ENCODE measurements around the gene CHCHD3.

CHCHD3 gene

DNA sequence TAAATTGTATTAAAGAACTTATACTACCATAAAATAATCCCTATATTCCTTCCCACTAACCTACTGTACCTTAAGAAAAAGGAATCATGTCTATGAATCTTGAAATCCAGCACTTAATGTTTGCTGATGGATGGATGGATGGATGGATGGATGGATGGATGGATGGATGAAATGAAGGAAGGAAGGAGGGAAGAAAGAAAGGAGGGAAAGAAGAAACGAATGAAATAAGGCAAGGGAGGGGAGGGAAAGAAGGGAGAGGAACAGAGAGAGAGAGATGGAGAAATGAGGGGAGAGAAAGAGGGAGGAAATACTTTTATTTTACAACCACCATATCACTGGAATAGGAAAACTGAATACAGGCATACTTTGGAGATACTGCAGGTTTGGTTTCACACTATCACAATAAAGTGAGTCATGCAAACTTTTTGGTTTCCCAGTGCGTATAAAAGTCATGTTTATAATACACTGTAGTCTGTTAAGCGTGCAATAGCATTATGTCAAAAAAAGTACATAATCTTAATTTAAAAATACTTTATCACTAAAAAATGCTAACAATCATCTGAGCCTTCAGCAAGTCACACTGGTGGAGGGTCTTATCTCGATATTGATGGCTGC is 219.8 kb downstream of the CHCHD3 start:
- DNase-seq (ENCODE audit: low spot score) = no peak

- no peak for DNase-seq (ENCODE audit: low spot score)
These were observed 220.5 kb downstream of the CHCHD3 start for GRCh38 chr7:132861424-132861823.

GRCh38 chr7:132859199-132859598 is 222.7 kb downstream of the CHCHD3 start:
- no peak for DNase-seq (ENCODE audit: low spot score)

- DNase-seq (ENCODE audit: low spot score) = no peak
These were observed 223.1 kb downstream of the CHCHD3 start for GRCh38 chr7:132858760-132859159.

DNA sequence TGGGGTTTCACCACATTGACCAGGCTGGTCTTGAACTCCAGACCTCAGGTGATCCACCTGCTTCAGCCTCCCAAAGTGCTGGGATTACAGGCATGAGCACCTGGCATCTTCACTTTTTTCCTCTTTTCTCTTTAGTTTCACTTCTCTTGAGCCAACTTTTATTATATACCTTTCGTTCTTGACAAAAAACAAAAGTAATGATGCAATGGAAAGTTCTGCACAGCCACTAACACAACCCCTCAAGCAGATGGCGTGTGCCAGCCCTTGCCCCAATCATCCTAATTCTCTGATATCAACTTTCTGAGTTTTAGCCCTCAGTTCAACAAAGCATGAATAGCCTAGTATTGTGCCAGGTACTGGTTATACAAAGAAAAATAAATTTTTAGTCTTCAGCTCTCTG is 223.6 kb downstream of the CHCHD3 start:
- no peak for DNase-seq (ENCODE audit: low spot score)

GRCh38 chr7:132857703-132858102 is 224.2 kb downstream of the CHCHD3 start:
- no peak for DNase-seq (ENCODE audit: low spot score)

- no peak for DNase-seq (ENCODE audit: low spot score)
These were observed 224.9 kb downstream of the CHCHD3 start for GRCh38 chr7:132857031-132857430.

DNA sequence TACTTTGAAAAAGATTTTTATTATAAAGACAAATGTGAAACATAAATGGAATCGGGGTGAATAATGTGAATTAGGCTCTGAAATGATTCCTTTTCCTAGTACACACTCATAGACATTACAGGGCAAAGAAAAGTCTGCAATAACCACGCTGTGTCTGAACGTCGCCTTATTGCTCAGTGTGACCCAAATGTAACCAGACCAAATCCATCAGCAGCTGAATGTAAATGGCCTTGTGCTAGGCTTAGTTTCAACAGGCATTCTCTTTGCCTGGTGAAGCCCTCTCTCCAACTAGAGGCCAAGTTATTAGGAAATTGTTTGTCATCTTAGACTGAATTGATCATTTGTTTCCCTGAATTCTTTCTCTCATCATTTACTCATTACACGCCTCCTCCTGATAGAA is 225.5 kb downstream of the CHCHD3 start:
- DNase-seq (ENCODE audit: low spot score) = no peak

DNA sequence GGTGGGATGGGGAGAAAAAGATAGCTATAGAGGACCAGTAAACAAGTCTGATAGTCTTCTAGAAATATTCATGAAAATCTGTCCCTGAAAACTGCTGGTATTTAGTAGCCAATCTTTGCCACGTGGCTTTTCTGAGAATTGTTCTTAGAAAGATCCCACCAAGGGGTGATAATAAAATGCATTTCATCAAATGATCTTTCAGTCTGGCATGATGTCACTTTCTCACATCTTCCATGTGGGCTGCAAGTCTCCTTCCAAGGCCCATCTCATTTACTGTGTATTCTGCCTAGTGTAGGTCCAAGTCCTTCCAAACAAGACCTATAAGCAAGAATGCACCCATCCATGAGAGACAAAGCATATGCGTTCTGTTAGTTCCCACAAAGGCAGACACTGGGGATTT is 226.0 kb downstream of the CHCHD3 start:
- no peak for DNase-seq (ENCODE audit: low spot score)

GRCh38 chr7:132854238-132854637 is 227.7 kb downstream of the CHCHD3 start:
- no peak for DNase-seq (ENCODE audit: low spot score)

GRCh38 chr7:132847376-132847775 is 234.5 kb downstream of the CHCHD3 start:
- no peak for DNase-seq (ENCODE audit: low spot score)

DNA sequence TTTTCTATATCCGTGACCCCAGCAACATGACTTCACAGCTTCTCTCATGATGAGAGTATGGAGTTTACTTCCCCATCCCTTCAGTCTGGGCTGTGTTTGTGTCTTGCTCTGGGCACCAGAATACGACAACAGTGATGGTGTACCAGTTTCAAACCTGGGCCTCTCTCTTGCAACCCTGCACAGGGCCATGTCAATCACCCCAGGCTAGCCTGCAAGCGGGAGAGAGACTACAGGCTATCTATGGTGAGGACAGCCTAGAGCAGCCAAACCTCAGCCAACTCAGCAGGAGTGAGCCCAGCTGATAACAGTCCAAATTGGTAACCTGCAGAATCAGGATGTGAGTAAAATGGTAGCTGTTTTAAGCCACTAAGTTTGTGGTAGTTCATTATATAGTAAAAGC is 235.8 kb downstream of the CHCHD3 start:
- DNase-seq (ENCODE audit: low spot score) = no peak

- no peak for DNase-seq (ENCODE audit: low spot score)
These were observed 239.4 kb downstream of the CHCHD3 start for GRCh38 chr7:132842478-132842877.

- DNase-seq (ENCODE audit: low spot score) = no peak
These were observed 241.7 kb downstream of the CHCHD3 start for GRCh38 chr7:132840199-132840598.

DNA sequence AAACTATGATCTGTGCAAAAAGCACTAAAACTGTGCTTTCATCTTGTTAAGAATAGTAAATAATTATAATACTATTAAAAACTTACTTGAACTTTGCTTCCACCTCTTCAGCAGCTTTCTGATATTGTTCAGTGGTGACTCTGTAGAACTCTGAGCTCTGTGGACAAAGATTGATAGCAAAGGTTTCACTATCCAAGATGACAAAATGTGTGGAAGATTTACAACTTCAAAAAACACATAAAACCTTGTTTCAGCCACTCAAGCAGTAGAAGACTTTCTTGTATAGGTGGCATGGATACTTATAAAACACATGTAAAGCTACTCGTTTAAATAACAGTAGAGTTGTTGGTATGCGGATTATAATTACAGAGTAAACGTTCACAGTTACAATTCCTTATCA is 243.6 kb downstream of the CHCHD3 start:
- no peak for DNase-seq (ENCODE audit: low spot score)

DNA sequence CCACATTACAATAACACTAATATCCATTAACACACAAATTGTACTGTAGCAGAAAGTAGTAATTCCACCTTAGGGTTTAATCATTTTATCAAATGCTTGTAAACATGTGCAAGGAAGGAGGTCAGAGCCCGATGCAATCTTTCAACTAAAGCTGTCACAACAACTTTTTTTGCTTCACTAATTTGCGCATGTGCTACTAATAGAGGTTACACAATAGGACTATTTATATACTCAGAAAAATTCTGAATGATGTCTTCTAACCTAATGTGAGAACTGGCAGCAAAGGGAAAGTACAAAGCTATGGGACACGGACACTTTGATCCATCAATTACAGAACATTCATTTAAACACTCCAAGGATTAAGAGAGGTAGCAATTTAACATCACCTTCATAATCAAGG is 244.4 kb downstream of the CHCHD3 start:
- no peak for DNase-seq (ENCODE audit: low spot score)

DNA sequence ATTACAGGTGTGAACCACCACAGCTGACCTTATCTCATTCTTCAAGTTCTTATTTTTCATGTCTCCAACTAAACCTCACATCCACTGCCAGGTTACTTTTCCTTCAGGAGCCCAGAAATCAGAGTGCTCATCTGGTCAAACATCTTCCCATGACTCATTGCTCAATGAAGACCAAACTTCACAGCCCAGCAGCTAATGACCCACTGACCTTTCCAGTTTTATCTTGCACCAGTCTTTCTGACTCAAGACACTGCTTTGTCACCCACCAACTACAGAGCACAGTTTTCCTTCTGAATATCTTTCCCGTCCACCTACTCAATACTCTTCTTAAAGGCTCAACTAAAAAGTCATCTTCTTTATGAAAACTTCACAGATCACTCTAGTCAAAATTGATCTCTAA is 245.1 kb downstream of the CHCHD3 start:
- no peak for DNase-seq (ENCODE audit: low spot score)

GRCh38 chr7:132830941-132831340 is 250.9 kb downstream of the CHCHD3 start:
- no peak for DNase-seq (ENCODE audit: low spot score)

GRCh38 chr7:132828502-132828901 is 253.4 kb downstream of the CHCHD3 start:
- no peak for DNase-seq (ENCODE audit: low spot score)

GRCh38 chr7:132825932-132826835 is 255.7 kb downstream of the CHCHD3 start:
- no peak for DNase-seq (ENCODE audit: low spot score)

GRCh38 chr7:132825222-132825621 is 256.7 kb downstream of the CHCHD3 start:
- no peak for DNase-seq (ENCODE audit: low spot score)

DNA sequence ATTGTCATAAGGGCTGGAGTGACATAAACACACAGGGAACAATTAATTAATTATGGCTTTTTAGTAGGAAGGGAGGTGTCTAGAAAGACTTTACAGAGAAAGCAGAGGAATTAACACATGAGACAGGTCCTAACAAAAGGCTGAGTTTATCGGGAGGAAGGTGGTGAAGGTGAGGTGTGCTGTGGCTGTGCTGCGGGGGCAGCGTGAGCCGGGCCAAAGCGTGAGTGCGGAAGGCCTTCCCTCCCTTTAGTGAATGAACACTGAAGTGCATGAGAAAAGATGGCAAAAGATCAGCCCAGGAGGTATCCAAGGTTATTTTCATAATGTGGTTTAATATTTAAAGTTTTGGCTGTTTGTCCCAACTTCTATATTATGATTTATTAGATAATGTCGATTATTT is 262.2 kb downstream of the CHCHD3 start:
- no peak for DNase-seq (ENCODE audit: low spot score)

DNA sequence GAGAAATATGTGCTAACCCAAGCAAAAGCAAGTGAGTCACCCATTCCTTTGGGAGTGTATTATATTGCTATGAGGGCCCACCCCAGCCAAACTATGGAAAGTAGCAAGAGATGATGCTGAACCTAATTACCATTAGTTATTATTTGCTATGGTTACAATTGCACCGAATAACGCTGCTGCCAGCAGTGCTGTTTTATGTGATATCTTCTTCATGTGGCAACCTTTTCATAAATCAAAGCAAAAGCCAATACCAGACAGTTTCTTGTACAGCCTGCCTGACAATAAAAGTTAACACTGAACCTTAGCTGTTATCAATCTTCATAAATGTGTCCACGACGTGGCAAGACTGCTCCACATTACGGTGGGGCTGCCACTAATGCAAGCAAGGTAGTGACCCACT is 263.9 kb downstream of the CHCHD3 start:
- no peak for DNase-seq (ENCODE audit: low spot score)
